Measurements from ENCODE around the gene ACSBG1.
"Not testable (repeated sequence)": the region's sequence is repeated elsewhere in the genome, so short reads cannot be mapped to it uniquely, and the experiment has no call there.

ACSBG1 gene

GRCh38 chr15:78159395-78159794 lies 75.0 kb downstream of the ACSBG1 start:
- Histone ChIP-seq H3K79me2 (ENCODE audit: control insufficient read depth, insufficient read depth, low read length) (no peaks in the 10 kb centered on the region), H4K8ac (ENCODE audit: low read depth, low read length) (no peak overlapping the region), H4K5ac (ENCODE audit: low read length) (no peak overlapping the region), H3K4me3 (ENCODE audit: low read length) (no peak overlapping the region), H3K9ac (ENCODE audit: low read length) (no peak overlapping the region), H3K4me2 (ENCODE audit: low read length) (no peak overlapping the region), H2AK5ac (ENCODE audit: low read length) (no peak overlapping the region), H3K4ac (ENCODE audit: low read depth, low read length) (no peak overlapping the region), H3K27ac (ENCODE audit: low read depth, low read length) (no peak overlapping the region), H2BK5ac (ENCODE audit: low read length) (no peak overlapping the region), H3K56ac (ENCODE audit: low read length) (no peak overlapping the region), H3K27me3 (ENCODE audit: insufficient read depth, low read length, poor library complexity) (no peaks in the 10 kb centered on the region), H3K23ac (ENCODE audit: low read length) (no peak overlapping the region), H3K4me1 (ENCODE audit: control insufficient read depth, low read depth, low read length) (no peaks in the 10 kb centered on the region), H3K36me3 (ENCODE audit: control insufficient read depth, insufficient read depth, low read length) (peaks cover 2% of the 10 kb centered on the region), H2BK15ac (replicated peaks; ENCODE audit: low read depth) (no peak overlapping the region), H2BK120ac (ENCODE audit: low read depth, low read length) (no peak overlapping the region), H3K18ac (ENCODE audit: low read length) (no peak overlapping the region), H3K79me1 (ENCODE audit: low read length) (no peaks in the 10 kb centered on the region)
- no CpG with 5 or more reads among the region's 3 CpGs for WGBS (ENCODE audit: extremely low coverage, insufficient coverage, low lambda C conversion rate)
- DNase-seq: no peak

GRCh38 chr15:78157203-78157602 lies 77.2 kb downstream of the ACSBG1 start:
- no peak overlapping the region for H3K4ac ChIP-seq (ENCODE audit: low read depth, low read length)
- no peak overlapping the region for H2BK5ac ChIP-seq (ENCODE audit: low read length)
- no peaks in the 10 kb centered on the region for H3K27me3 ChIP-seq (ENCODE audit: insufficient read depth, low read length, poor library complexity)
- no peaks in the 10 kb centered on the region for H3K79me2 ChIP-seq (ENCODE audit: control insufficient read depth, insufficient read depth, low read length)
- H3K23ac ChIP-seq (ENCODE audit: low read length): no peak overlapping the region
- H4K8ac ChIP-seq (ENCODE audit: low read depth, low read length): no peak overlapping the region
- no peak overlapping the region for H3K4me3 ChIP-seq (ENCODE audit: low read length)
- H3K79me1 ChIP-seq (ENCODE audit: low read length): no peaks in the 10 kb centered on the region
- no peak overlapping the region for H2BK15ac ChIP-seq (replicated peaks; ENCODE audit: low read depth)
- no peak overlapping the region for H3K4me2 ChIP-seq (ENCODE audit: low read length)
- H4K5ac ChIP-seq (ENCODE audit: low read length): no peak overlapping the region
- H3K56ac ChIP-seq (ENCODE audit: low read length): no peak overlapping the region
- no peak overlapping the region for H3K27ac ChIP-seq (ENCODE audit: low read depth, low read length)
- DNase-seq: peak; percentile 35
- no CpG with 5 or more reads among the region's 2 CpGs for WGBS (ENCODE audit: extremely low coverage, insufficient coverage, low lambda C conversion rate)
- H3K18ac ChIP-seq (ENCODE audit: low read length): no peak overlapping the region
- no peak overlapping the region for H3K9ac ChIP-seq (ENCODE audit: low read length)
- peaks cover 2% of the 10 kb centered on the region for H3K36me3 ChIP-seq (ENCODE audit: control insufficient read depth, insufficient read depth, low read length)
- no peaks in the 10 kb centered on the region for H3K4me1 ChIP-seq (ENCODE audit: control insufficient read depth, low read depth, low read length)
- no peak overlapping the region for H2BK120ac ChIP-seq (ENCODE audit: low read depth, low read length)
- no peak overlapping the region for H2AK5ac ChIP-seq (ENCODE audit: low read length)

- Histone ChIP-seq H3K23ac (ENCODE audit: low read length) (no peak overlapping the region), H2BK15ac (replicated peaks; ENCODE audit: low read depth) (no peak overlapping the region), H3K4me2 (ENCODE audit: low read length) (no peak overlapping the region), H3K18ac (ENCODE audit: low read length) (no peak overlapping the region), H2BK5ac (ENCODE audit: low read length) (no peak overlapping the region), H3K4ac (ENCODE audit: low read depth, low read length) (no peak overlapping the region), H3K27ac (ENCODE audit: low read depth, low read length) (no peak overlapping the region), H3K79me2 (ENCODE audit: control insufficient read depth, insufficient read depth, low read length) (no peaks in the 10 kb centered on the region), H2BK120ac (ENCODE audit: low read depth, low read length) (no peak overlapping the region), H3K9ac (ENCODE audit: low read length) (no peak overlapping the region), H3K79me1 (ENCODE audit: low read length) (no peaks in the 10 kb centered on the region), H3K4me3 (ENCODE audit: low read length) (no peak overlapping the region), H2AK5ac (ENCODE audit: low read length) (no peak overlapping the region), H3K56ac (ENCODE audit: low read length) (no peak overlapping the region), H3K4me1 (ENCODE audit: control insufficient read depth, low read depth, low read length) (no peaks in the 10 kb centered on the region), H4K8ac (ENCODE audit: low read depth, low read length) (no peak overlapping the region), H4K5ac (ENCODE audit: low read length) (no peak overlapping the region), H3K36me3 (ENCODE audit: control insufficient read depth, insufficient read depth, low read length) (peaks cover 2% of the 10 kb centered on the region), H3K27me3 (ENCODE audit: insufficient read depth, low read length, poor library complexity) (no peaks in the 10 kb centered on the region)
- no peak for DNase-seq
- no CpG with 5 or more reads among the region's 1 CpG for WGBS (ENCODE audit: extremely low coverage, insufficient coverage, low lambda C conversion rate)
Measured at GRCh38 chr15:78156653-78157052, 77.7 kb downstream of the ACSBG1 start.

GRCh38 chr15:78155355-78155939 lies 78.9 kb downstream of the ACSBG1 start:
- Histone ChIP-seq H2AK5ac (ENCODE audit: low read length) (no peak overlapping the region), H4K8ac (ENCODE audit: low read depth, low read length) (no peak overlapping the region), H3K79me1 (ENCODE audit: low read length) (no peaks in the 10 kb centered on the region), H2BK120ac (ENCODE audit: low read depth, low read length) (no peak overlapping the region), H3K4me1 (ENCODE audit: control insufficient read depth, low read depth, low read length) (no peaks in the 10 kb centered on the region), H3K27me3 (ENCODE audit: insufficient read depth, low read length, poor library complexity) (no peaks in the 10 kb centered on the region), H3K4ac (ENCODE audit: low read depth, low read length) (no peak overlapping the region), H2BK5ac (ENCODE audit: low read length) (no peak overlapping the region), H3K4me3 (ENCODE audit: low read length) (no peak overlapping the region), H4K5ac (ENCODE audit: low read length) (no peak overlapping the region), H3K18ac (ENCODE audit: low read length) (no peak overlapping the region), H3K4me2 (ENCODE audit: low read length) (no peak overlapping the region), H3K56ac (ENCODE audit: low read length) (no peak overlapping the region), H2BK15ac (replicated peaks; ENCODE audit: low read depth) (no peak overlapping the region), H3K79me2 (ENCODE audit: control insufficient read depth, insufficient read depth, low read length) (no peaks in the 10 kb centered on the region), H3K9ac (ENCODE audit: low read length) (no peak overlapping the region), H3K27ac (ENCODE audit: low read depth, low read length) (no peak overlapping the region), H3K23ac (ENCODE audit: low read length) (no peak overlapping the region), H3K36me3 (ENCODE audit: control insufficient read depth, insufficient read depth, low read length) (no peaks in the 10 kb centered on the region)
- WGBS (ENCODE audit: extremely low coverage, insufficient coverage, low lambda C conversion rate): no CpG with 5 or more reads among the region's 4 CpGs
- DNase-seq: no peak

DNA sequence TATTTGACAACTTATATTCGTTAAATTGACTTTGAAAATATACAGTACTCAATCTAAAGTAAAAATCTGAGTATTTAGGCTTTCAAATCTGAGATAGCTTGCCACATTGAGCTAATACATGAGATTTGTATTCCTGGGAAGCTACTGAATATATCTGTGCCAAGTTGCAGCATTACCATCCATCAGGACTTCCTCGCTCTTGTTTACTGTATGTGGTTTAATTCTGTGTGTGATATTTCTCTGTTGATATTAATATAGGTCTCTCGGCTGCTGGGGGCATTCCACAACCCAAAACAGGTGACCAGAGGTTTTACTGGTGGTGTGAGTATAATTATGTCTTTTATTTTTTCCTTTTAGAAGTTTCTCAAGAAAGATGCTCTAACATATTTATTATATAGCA lies 79.4 kb downstream of the ACSBG1 start:
- Histone ChIP-seq H3K4ac (ENCODE audit: low read depth, low read length) (no peak overlapping the region), H3K18ac (ENCODE audit: low read length) (no peak overlapping the region), H3K4me1 (ENCODE audit: control insufficient read depth, low read depth, low read length) (no peaks in the 10 kb centered on the region), H3K36me3 (ENCODE audit: control insufficient read depth, insufficient read depth, low read length) (no peaks in the 10 kb centered on the region), H3K9ac (ENCODE audit: low read length) (no peak overlapping the region), H3K4me2 (ENCODE audit: low read length) (no peak overlapping the region), H3K4me3 (ENCODE audit: low read length) (no peak overlapping the region), H3K27ac (ENCODE audit: low read depth, low read length) (no peak overlapping the region), H2BK5ac (ENCODE audit: low read length) (no peak overlapping the region), H3K56ac (ENCODE audit: low read length) (no peak overlapping the region), H3K79me1 (ENCODE audit: low read length) (no peaks in the 10 kb centered on the region), H3K27me3 (ENCODE audit: insufficient read depth, low read length, poor library complexity) (no peaks in the 10 kb centered on the region), H4K8ac (ENCODE audit: low read depth, low read length) (no peak overlapping the region), H3K23ac (ENCODE audit: low read length) (no peak overlapping the region), H2AK5ac (ENCODE audit: low read length) (no peak overlapping the region), H2BK120ac (ENCODE audit: low read depth, low read length) (no peak overlapping the region), H2BK15ac (replicated peaks; ENCODE audit: low read depth) (no peak overlapping the region), H3K79me2 (ENCODE audit: control insufficient read depth, insufficient read depth, low read length) (no peaks in the 10 kb centered on the region), H4K5ac (ENCODE audit: low read length) (no peak overlapping the region)
- WGBS (ENCODE audit: extremely low coverage, insufficient coverage, low lambda C conversion rate): no CpG with 5 or more reads among the region's 3 CpGs
- DNase-seq: no peak

DNA sequence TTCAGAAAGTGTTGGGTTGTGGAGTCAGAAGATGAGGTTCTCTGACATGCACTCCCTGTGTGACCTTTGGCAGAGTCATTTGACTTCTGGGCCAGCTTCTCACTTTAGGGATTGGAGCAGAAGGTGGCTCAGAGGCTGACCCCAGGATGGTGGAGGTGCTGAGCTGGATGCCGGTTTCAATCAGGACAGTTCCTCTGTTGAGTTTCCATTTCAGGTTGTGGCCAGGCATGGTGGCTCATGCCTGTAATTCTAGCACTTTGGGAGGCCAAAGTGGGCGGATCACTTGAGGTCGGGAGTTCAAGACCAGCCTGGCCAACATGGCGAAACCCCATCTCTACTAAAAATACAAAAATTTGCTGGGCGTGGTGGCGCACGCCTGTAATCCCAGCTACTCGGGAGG lies 83.3 kb downstream of the ACSBG1 start:
- H3K18ac ChIP-seq (ENCODE audit: low read length); H3K56ac ChIP-seq (ENCODE audit: low read length); H2BK5ac ChIP-seq (ENCODE audit: low read length); H3K4me3 ChIP-seq (ENCODE audit: low read length); H2AK5ac ChIP-seq (ENCODE audit: low read length); H4K8ac ChIP-seq (ENCODE audit: low read depth, low read length); H2BK15ac ChIP-seq (replicated peaks; ENCODE audit: low read depth); H3K4ac ChIP-seq (ENCODE audit: low read depth, low read length); H3K36me3 ChIP-seq (ENCODE audit: control insufficient read depth, insufficient read depth, low read length); DNase-seq; H3K4me1 ChIP-seq (ENCODE audit: control insufficient read depth, low read depth, low read length); H3K27me3 ChIP-seq (ENCODE audit: insufficient read depth, low read length, poor library complexity); H3K4me2 ChIP-seq (ENCODE audit: low read length); H3K23ac ChIP-seq (ENCODE audit: low read length); H3K79me2 ChIP-seq (ENCODE audit: control insufficient read depth, insufficient read depth, low read length); H3K79me1 ChIP-seq (ENCODE audit: low read length); H4K5ac ChIP-seq (ENCODE audit: low read length); H2BK120ac ChIP-seq (ENCODE audit: low read depth, low read length); H3K9ac ChIP-seq (ENCODE audit: low read length); H3K27ac ChIP-seq (ENCODE audit: low read depth, low read length): not testable (repeated sequence)
- WGBS (ENCODE audit: extremely low coverage, insufficient coverage, low lambda C conversion rate): no CpG with 5 or more reads among the region's 8 CpGs
